Activated B cell treated with CpG ODN at 0.5 μM for 24 hours (primary cell): ENCODE data around the gene CNTN4. TPM values are rescaled to one million over a fixed set of nuclear protein-coding genes. Genes with fewer than 3 reads are reported as not detected.

Experiments used
- ATAC-seq: fragments of 200-7000 bp; cut with Tn5 transposase; one replicate; pipeline ENCODE4 v1.10.0; 2021; ENCODE audit warnings: low read depth, mild to moderate bottlenecking, moderate library complexity
- CTCF ChIA-PET: fragments of 350-600 bp; sonication (Branson Sonifier 250); formaldehyde crosslinking; loops from one replicate; lab custom pipeline; 2021; ENCODE audit warnings: antibody characterized with exemption; lab: Charles Lee
- POLR2A ChIA-PET: fragments of 350-600 bp; sonication (Branson Sonifier 250); formaldehyde crosslinking; loops from one replicate; lab custom pipeline; 2021; ENCODE audit warnings: antibody characterized with exemption; lab: Charles Lee
- DNase-seq: peaks from one replicate; pipeline ENCODE4 v3.0.0; 2022
- H3K27ac Mint-ChIP-seq: one replicate; pipeline ENCODE4 v1.8.0; 2020; ENCODE audit warnings: mixed read lengths
- H3K27me3 Mint-ChIP-seq: one replicate; pipeline ENCODE4 v1.8.0; 2021; ENCODE audit warnings: mixed read lengths
- H3K36me3 Mint-ChIP-seq: one replicate; pipeline ENCODE4 v1.8.0; 2021; ENCODE audit warnings: low read depth, mixed read lengths
- H3K4me1 Mint-ChIP-seq: one replicate; pipeline ENCODE4 v1.8.0; 2021; ENCODE audit warnings: mixed read lengths
- H3K4me3 Mint-ChIP-seq: one replicate; pipeline ENCODE4 v1.8.0; 2020; ENCODE audit warnings: mild to moderate bottlenecking, mixed read lengths
- H3K9me3 Mint-ChIP-seq: one replicate; pipeline ENCODE4 v1.8.0; 2020; ENCODE audit warnings: mixed read lengths
- intact Hi-C: fragments of 100-400 bp; cut with micrococcal nuclease; formaldehyde crosslinking; loops from one replicate; pipeline ENCODE4 v1.15.1; 2024
- total RNA-seq: library from RNA; stranded (reverse); gene quantifications from 2 replicates; pipeline ENCODE4 v1.2.3, GENCODE V29; 2022
- TF ChIP-seq, protein P1 (sequence below): fragments of 200-600 bp; IDR thresholded peaks from one replicate; pipeline ENCODE4 v1.8.0; 2022; ENCODE audit warnings: antibody characterized with exemption, mild to moderate bottlenecking

Gene CNTN4
- total RNA-seq, 1 donor from 2014 or later: not detected

- DNase-seq: no peak
- no peaks in the 10 kb centered on the region for H3K4me1 Mint-ChIP-seq
- ChIA-PET CTCF (no interaction called here), POLR2A (no interaction called here)
- no peaks in the 10 kb centered on the region for H3K27me3 Mint-ChIP-seq
- H3K9me3 Mint-ChIP-seq: peaks cover 5% of the 10 kb centered on the region
- TF ChIP-seq, protein P1, sequence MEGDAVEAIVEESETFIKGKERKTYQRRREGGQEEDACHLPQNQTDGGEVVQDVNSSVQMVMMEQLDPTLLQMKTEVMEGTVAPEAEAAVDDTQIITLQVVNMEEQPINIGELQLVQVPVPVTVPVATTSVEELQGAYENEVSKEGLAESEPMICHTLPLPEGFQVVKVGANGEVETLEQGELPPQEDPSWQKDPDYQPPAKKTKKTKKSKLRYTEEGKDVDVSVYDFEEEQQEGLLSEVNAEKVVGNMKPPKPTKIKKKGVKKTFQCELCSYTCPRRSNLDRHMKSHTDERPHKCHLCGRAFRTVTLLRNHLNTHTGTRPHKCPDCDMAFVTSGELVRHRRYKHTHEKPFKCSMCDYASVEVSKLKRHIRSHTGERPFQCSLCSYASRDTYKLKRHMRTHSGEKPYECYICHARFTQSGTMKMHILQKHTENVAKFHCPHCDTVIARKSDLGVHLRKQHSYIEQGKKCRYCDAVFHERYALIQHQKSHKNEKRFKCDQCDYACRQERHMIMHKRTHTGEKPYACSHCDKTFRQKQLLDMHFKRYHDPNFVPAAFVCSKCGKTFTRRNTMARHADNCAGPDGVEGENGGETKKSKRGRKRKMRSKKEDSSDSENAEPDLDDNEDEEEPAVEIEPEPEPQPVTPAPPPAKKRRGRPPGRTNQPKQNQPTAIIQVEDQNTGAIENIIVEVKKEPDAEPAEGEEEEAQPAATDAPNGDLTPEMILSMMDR: no peak
- no peak overlapping the region for H3K27ac Mint-ChIP-seq
- ATAC-seq: no peak
- H3K36me3 Mint-ChIP-seq: no peaks in the 10 kb centered on the region
- intact Hi-C loops: no loop called here
- no peak overlapping the region for H3K4me3 Mint-ChIP-seq
Observed at GRCh38 chr3:2558796-2559195, 460.1 kb downstream of the CNTN4 start.

DNA sequence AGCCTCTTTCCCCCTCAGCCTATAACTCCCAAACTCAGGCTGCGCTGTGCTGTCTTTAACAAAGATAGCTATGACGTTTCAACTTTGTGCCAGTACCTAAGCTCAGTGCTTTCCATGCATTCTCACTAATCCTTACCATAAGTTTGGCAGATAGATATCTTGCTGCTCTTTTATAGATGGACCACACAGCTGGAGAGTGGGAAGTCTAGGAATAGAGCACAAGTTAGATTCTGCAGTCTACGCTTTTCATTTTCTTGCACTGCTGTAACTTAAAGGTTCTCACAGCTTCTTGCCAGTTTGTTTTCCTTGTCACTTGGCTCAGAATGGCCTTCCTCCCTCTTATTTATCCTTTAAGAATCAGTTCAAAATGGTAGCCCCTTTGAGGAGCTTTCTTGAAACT, 468.8 kb downstream of the CNTN4 start:
- Mint-ChIP-seq H3K4me3 (no peak overlapping the region), H3K9me3 (no peaks in the 10 kb centered on the region), H3K4me1 (no peaks in the 10 kb centered on the region), H3K27me3 (no peaks in the 10 kb centered on the region), H3K27ac (no peak overlapping the region), H3K36me3 (no peaks in the 10 kb centered on the region)
- ChIA-PET POLR2A (no interaction called here), CTCF (no interaction called here)
- TF ChIP-seq, protein P1: no peak
- ATAC-seq: no peak
- no peak for DNase-seq
- intact Hi-C loops: no loop called here

- ATAC-seq: no peak
- no peak overlapping the region for H3K27ac Mint-ChIP-seq
Observed at GRCh38 chr3:2568156-2568555, 469.5 kb downstream of the CNTN4 start.

DNA sequence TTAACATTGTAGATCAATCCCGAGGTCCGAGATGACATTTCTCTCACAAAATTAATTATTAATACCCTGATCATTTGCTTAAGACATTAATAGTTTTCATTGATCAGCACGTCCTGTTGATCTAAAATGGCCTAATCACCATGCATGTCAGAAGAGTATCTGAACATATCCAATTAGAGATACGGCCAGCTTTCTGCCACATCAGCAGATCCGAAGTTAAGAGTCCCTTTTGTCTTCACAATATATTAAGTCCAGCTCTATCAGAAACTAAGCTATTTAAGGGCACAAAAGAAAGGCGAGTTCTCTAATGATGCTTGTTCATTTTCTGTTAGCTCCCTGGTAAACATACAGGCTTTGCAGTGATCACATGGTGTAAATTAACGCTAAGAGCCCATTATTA, 470.3 kb downstream of the CNTN4 start:
- H3K4me1 Mint-ChIP-seq: no peaks in the 10 kb centered on the region
- intact Hi-C loops: no loop called here
- no peaks in the 10 kb centered on the region for H3K27me3 Mint-ChIP-seq
- H3K36me3 Mint-ChIP-seq: no peaks in the 10 kb centered on the region
- TF ChIP-seq, protein P1: no peak
- DNase-seq: no peak
- no peak overlapping the region for H3K4me3 Mint-ChIP-seq
- H3K27ac Mint-ChIP-seq: no peak overlapping the region
- ChIA-PET POLR2A (no interaction called here), CTCF (no interaction called here)
- ATAC-seq: no peak
- H3K9me3 Mint-ChIP-seq: no peaks in the 10 kb centered on the region

More at GRCh38 chr3:2568156-2568555, 469.5 kb downstream of the CNTN4 start:
- H3K36me3 Mint-ChIP-seq: no peaks in the 10 kb centered on the region
- ChIA-PET POLR2A (no interaction called here), CTCF (no interaction called here)
- TF ChIP-seq, protein P1: no peak
- H3K4me1 Mint-ChIP-seq: no peaks in the 10 kb centered on the region
- H3K4me3 Mint-ChIP-seq: no peak overlapping the region
- intact Hi-C loops: no loop called here
- H3K9me3 Mint-ChIP-seq: no peaks in the 10 kb centered on the region
- DNase-seq: no peak
- no peaks in the 10 kb centered on the region for H3K27me3 Mint-ChIP-seq

- H3K27ac Mint-ChIP-seq: no peak overlapping the region
- ChIA-PET POLR2A (no interaction called here), CTCF (no interaction called here)
- H3K4me3 Mint-ChIP-seq: no peak overlapping the region
- intact Hi-C loops: no loop called here
- ATAC-seq (no peak), DNase-seq (no peak)
- H3K36me3 Mint-ChIP-seq: no peaks in the 10 kb centered on the region
- no peaks in the 10 kb centered on the region for H3K27me3 Mint-ChIP-seq
- no peaks in the 10 kb centered on the region for H3K9me3 Mint-ChIP-seq
- no peaks in the 10 kb centered on the region for H3K4me1 Mint-ChIP-seq
- TF ChIP-seq, protein P1: no peak
Observed at GRCh38 chr3:2577571-2577970, 478.9 kb downstream of the CNTN4 start.
